GM10266 (cell line): Measurements from ENCODE around the gene THAP12.

Experiments used
- DNase-seq: peaks from one replicate; pipeline ENCODE4 v3.0.0; 2012; ENCODE audit errors: extremely low spot score
- CTCF ChIP-seq: IDR thresholded peaks from 2 replicates; pipeline ENCODE4 v1.5.1; 2012; ENCODE audit warnings: mild to moderate bottlenecking, low read depth; ENCODE audit not compliant: control insufficient read depth, insufficient read depth; ENCODE audit errors: missing control alignments

THAP12 gene

GRCh38 chr11:76391811-76392475 is 11.0 kb upstream of the THAP12 start:
- no peak for DNase-seq
- TF ChIP-seq CTCF = no peak

GRCh38 chr11:76391021-76391420 is 10.1 kb upstream of the THAP12 start:
- no peak for DNase-seq
- no peak for TF ChIP-seq CTCF

GRCh38 chr11:76388408-76388807 is 7.5 kb upstream of the THAP12 start:
- no peak for TF ChIP-seq CTCF
- DNase-seq = no peak

GRCh38 chr11:76385903-76386302 is 5.0 kb upstream of the THAP12 start:
- DNase-seq = no peak
- no peak for TF ChIP-seq CTCF

- no peak for TF ChIP-seq CTCF
Measured at GRCh38 chr11:76382209-76382608, 1.3 kb upstream of the THAP12 start.

GRCh38 chr11:76380159-76380976 is 564 bp downstream of the THAP12 start:
- no peak for TF ChIP-seq CTCF
- peak; percentile 67 for DNase-seq

More at GRCh38 chr11:76382209-76382608, 1.3 kb upstream of the THAP12 start:
- DNase-seq = no peak

- TF ChIP-seq CTCF = no peak
- DNase-seq = no peak
Measured at GRCh38 chr11:76379807-76380158, 1.1 kb downstream of the THAP12 start.
